ENCODE data around the gene CHPF.

CHPF gene

DNA sequence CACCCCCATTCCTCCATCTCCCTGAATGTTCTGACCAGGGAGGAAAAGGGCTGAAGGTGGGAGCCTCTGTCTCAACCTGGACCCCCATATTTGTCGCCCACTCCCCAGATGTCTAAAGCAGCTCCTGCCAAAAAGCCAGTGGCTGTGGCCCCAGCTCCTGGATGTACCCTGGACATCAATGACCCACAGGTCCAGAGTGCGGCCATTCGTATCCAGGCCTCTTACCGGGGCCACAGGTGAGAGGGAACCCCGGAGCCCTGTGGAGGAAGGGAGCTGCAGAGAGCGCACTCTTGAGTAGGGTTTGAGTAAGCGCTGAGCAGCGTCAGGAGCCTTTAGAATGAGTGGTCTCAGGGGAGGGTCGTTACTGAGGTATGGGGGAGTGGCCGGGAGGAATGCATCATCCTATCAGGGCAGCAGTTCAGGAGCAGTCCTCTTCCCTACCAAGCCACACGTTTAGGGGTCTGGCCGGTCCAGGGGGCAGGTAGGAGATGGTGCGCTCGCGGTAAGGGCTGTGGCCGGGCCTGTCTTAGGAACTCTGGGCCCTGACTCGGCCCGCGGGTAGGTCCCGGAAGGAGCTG, 47.3 kb downstream of the CHPF start:
- H3K27me3 ChIP-seq (ENCODE audit: insufficient read depth, insufficient read length), result peaks cover 55% of the 10 kb centered on the region

DNA sequence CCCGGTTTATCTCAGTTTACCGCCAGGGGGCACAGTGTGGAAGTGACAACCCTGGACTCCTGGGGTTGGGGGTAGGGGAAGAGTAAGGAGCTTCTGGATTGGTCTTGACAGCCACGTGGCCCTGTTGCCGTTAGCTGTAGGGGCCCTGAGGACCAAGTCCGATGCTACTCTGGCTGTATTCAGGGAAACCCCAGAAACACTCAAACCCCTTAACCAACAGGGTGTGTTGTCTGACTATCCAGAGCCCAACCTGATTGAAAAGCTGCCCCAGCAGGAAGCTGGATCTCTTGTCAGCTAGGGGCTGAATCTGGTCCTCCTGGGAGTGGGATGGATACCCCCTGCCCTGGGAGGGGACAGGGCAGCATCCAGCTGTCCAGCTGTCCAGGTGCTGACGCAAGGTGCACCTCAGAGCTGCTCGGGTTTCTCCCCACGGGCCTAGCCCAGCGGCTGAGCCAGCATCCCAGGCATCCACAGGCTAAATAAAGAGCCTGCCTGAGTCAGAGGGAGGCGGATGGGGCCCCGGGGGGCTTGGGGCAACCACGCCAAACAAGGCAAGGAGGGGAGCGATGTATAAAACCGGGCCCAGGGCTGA, 48.0 kb downstream of the CHPF start:
- H3K9me3 ChIP-seq (ENCODE audit: insufficient read depth, low read length), result no peaks in the 10 kb centered on the region
- peak; percentile 66 for DNase-seq (ENCODE audit: low read depth, low spot score)
- peaks cover 7% of the 10 kb centered on the region for H3K36me3 ChIP-seq (ENCODE audit: insufficient read depth, insufficient read length, low read length)
- peak overlapping the region; percentile 24 for H3K9ac ChIP-seq (ENCODE audit: insufficient read length, low read depth)
- peaks cover 21% of the 10 kb centered on the region for H3K4me1 ChIP-seq (ENCODE audit: insufficient read depth, insufficient read length)
- H3K27me3 ChIP-seq (ENCODE audit: insufficient read depth, insufficient read length), result peaks cover 59% of the 10 kb centered on the region
- TF ChIP-seq YY1 (IDR thresholded peaks at IDR 0.05; ENCODE audit: insufficient read depth, insufficient read length) (no peak), SUZ12 (IDR thresholded peaks at IDR 0.05; ENCODE audit: extremely low read depth, insufficient read depth, insufficient read length) (no peak), ZNF274 (IDR thresholded peaks at IDR 0.05; ENCODE audit: low read depth, low read length) (no peak)
- H3K4me3 ChIP-seq (ENCODE audit: insufficient read length, low read depth), result no peak overlapping the region

More for the DNA sequence above, 47.3 kb downstream of the CHPF start:
- no peak for DNase-seq (ENCODE audit: low read depth, low spot score)
- peaks cover 3% of the 10 kb centered on the region for H3K36me3 ChIP-seq (ENCODE audit: insufficient read depth, insufficient read length, low read length)
- H3K9me3 ChIP-seq (ENCODE audit: insufficient read depth, low read length), result no peaks in the 10 kb centered on the region
- peak overlapping the region; percentile 83 for H3K9ac ChIP-seq (ENCODE audit: insufficient read length, low read depth)
- peaks cover 21% of the 10 kb centered on the region for H3K4me1 ChIP-seq (ENCODE audit: insufficient read depth, insufficient read length)
- peak; percentile 81 for TF ChIP-seq SUZ12 (IDR thresholded peaks at IDR 0.05; ENCODE audit: extremely low read depth, insufficient read depth, insufficient read length)
- TF ChIP-seq ZNF274 (IDR thresholded peaks at IDR 0.05; ENCODE audit: low read depth, low read length), result no peak
- TF ChIP-seq YY1 (IDR thresholded peaks at IDR 0.05; ENCODE audit: insufficient read depth, insufficient read length), result no peak
- H3K4me3 ChIP-seq (ENCODE audit: insufficient read length, low read depth), result peak overlapping the region; percentile 70

DNA sequence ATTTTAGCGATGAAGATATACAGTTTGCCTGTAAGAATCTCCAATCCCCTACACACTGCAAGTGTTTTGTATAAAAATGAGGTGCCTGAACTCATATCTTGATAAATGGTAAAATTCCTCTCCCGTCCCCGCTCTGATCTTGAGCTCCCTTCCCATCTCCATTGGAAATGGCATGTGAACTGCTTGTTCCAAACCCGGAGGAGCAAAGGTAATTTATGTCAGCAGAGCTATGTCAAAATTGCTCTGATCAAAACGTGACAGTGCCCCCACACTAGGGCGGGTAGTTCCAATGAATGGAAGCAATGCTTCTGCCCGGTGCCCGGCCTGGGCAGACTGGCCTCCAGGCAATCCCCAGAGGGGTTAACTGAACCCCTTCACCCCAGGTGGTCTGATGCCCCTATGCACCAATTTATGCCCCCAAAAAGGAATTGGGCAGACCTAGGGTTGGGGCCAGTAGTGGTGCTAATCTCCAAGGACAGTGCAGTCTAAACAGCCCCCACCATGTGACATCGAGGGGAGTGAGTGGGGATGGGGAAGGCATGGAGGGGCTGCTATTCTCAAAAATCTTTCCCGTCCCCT, 48.6 kb downstream of the CHPF start:
- Histone ChIP-seq H3K4me3 (ENCODE audit: insufficient read length, low read depth) (no peak overlapping the region), H3K4me1 (ENCODE audit: insufficient read depth, insufficient read length) (peaks cover 20% of the 10 kb centered on the region), H3K27me3 (ENCODE audit: insufficient read depth, insufficient read length) (peaks cover 59% of the 10 kb centered on the region), H3K9ac (ENCODE audit: insufficient read length, low read depth) (no peak overlapping the region), H3K9me3 (ENCODE audit: insufficient read depth, low read length) (no peaks in the 10 kb centered on the region), H3K36me3 (ENCODE audit: insufficient read depth, insufficient read length, low read length) (peaks cover 12% of the 10 kb centered on the region)
- no peak for DNase-seq (ENCODE audit: low read depth, low spot score)
- no peak for TF ChIP-seq ZNF274 (IDR thresholded peaks at IDR 0.05; ENCODE audit: low read depth, low read length)
- no peak for TF ChIP-seq SUZ12 (IDR thresholded peaks at IDR 0.05; ENCODE audit: extremely low read depth, insufficient read depth, insufficient read length)
- no peak for TF ChIP-seq YY1 (IDR thresholded peaks at IDR 0.05; ENCODE audit: insufficient read depth, insufficient read length)

DNA sequence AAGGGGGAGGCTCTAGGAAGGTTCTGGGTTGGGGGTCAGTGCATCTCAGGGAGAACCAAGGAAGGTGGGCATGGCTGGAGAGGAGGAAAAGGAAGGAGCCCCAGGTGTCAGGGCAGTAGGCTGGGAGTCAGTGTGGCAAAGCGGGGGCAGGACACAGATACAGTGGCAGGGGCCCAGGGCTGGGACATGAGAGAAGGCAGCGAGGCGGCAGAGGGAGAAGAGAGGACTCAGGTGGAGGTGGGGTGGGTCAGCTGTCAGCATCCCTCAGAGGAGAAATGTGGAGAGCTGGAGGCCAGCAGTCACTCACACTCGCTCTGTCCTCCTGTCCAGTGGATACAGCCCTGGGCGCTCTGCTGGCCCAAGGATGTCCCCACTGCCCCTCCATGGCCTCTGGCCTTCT, 50.5 kb downstream of the CHPF start:
- H3K4me3 ChIP-seq (ENCODE audit: insufficient read length, low read depth), result no peak overlapping the region
- TF ChIP-seq YY1 (IDR thresholded peaks at IDR 0.05; ENCODE audit: insufficient read depth, insufficient read length) (no peak), SUZ12 (IDR thresholded peaks at IDR 0.05; ENCODE audit: extremely low read depth, insufficient read depth, insufficient read length) (no peak), ZNF274 (IDR thresholded peaks at IDR 0.05; ENCODE audit: low read depth, low read length) (no peak)
- DNase-seq (ENCODE audit: low read depth, low spot score), result no peak

DNA sequence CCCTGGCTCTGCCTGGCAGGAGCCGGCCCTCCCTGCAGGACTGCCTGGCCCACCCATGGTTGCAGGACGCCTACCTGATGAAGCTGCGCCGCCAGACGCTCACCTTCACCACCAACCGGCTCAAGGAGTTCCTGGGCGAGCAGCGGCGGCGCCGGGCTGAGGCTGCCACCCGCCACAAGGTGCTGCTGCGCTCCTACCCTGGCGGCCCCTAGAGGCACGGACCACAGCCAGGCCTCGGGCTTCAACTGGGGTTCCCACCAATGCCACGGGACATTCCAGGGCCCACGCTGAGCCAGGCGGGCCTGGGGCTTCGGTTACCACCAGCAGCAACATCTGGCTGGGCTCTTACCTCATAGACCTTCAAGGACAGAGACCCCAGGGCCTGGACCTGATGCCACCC, 51.0 kb downstream of the CHPF start:
- Histone ChIP-seq H3K27me3 (ENCODE audit: insufficient read depth, insufficient read length) (peaks cover 57% of the 10 kb centered on the region), H3K36me3 (ENCODE audit: insufficient read depth, insufficient read length, low read length) (peaks cover 20% of the 10 kb centered on the region), H3K4me3 (ENCODE audit: insufficient read length, low read depth) (no peak overlapping the region), H3K9ac (ENCODE audit: insufficient read length, low read depth) (no peak overlapping the region), H3K4me1 (ENCODE audit: insufficient read depth, insufficient read length) (peaks cover 18% of the 10 kb centered on the region), H3K9me3 (ENCODE audit: insufficient read depth, low read length) (no peaks in the 10 kb centered on the region)
- no peak for TF ChIP-seq SUZ12 (IDR thresholded peaks at IDR 0.05; ENCODE audit: extremely low read depth, insufficient read depth, insufficient read length)
- no peak for TF ChIP-seq YY1 (IDR thresholded peaks at IDR 0.05; ENCODE audit: insufficient read depth, insufficient read length)
- no peak for TF ChIP-seq ZNF274 (IDR thresholded peaks at IDR 0.05; ENCODE audit: low read depth, low read length)
- DNase-seq (ENCODE audit: low read depth, low spot score), result no peak

More for the DNA sequence above, 50.5 kb downstream of the CHPF start:
- Histone ChIP-seq H3K9ac (ENCODE audit: insufficient read length, low read depth) (no peak overlapping the region), H3K9me3 (ENCODE audit: insufficient read depth, low read length) (no peaks in the 10 kb centered on the region), H3K36me3 (ENCODE audit: insufficient read depth, insufficient read length, low read length) (peaks cover 20% of the 10 kb centered on the region), H3K4me1 (ENCODE audit: insufficient read depth, insufficient read length) (peaks cover 20% of the 10 kb centered on the region), H3K27me3 (ENCODE audit: insufficient read depth, insufficient read length) (peaks cover 58% of the 10 kb centered on the region)

DNA sequence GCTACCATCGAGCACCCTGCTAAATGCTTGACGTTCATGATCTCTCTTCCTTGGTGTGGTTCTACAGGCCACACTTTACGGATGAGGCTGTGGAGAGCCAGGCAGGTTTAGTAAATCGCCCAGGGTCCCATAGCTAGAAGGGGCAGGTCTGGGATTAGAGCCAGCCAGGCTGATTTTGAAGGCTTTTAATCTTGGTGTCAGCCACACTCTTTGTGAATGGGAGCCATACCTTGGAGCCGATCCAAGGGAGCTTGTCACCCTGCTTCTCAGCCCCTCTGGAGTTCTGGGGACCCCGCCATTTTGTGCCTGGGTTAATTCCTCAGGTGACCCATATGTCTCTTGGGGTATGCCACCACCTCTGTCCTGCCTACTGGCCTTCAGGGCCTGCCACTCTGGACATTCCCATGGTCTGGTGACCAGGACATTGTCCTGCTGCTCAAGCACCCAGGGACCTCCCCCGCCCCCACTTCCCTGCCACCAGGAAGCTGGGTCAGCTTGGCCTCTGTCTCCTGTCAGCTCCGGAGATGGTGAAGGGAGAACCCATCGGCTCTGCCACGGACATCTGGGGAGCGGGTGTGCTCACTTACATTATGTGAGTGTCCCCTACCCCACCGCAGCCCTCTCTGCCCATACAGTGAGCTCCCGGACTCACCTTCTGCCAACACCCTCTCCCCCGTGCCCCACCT, 52.2 kb downstream of the CHPF start:
- H3K9ac ChIP-seq (ENCODE audit: insufficient read length, low read depth), result no peak overlapping the region
- peaks cover 17% of the 10 kb centered on the region for H3K4me1 ChIP-seq (ENCODE audit: insufficient read depth, insufficient read length)
- H3K27me3 ChIP-seq (ENCODE audit: insufficient read depth, insufficient read length), result peaks cover 57% of the 10 kb centered on the region
- TF ChIP-seq YY1 (IDR thresholded peaks at IDR 0.05; ENCODE audit: insufficient read depth, insufficient read length) (no peak), SUZ12 (IDR thresholded peaks at IDR 0.05; ENCODE audit: extremely low read depth, insufficient read depth, insufficient read length) (no peak), ZNF274 (IDR thresholded peaks at IDR 0.05; ENCODE audit: low read depth, low read length) (no peak)
- H3K4me3 ChIP-seq (ENCODE audit: insufficient read length, low read depth), result no peak overlapping the region
- H3K9me3 ChIP-seq (ENCODE audit: insufficient read depth, low read length), result no peaks in the 10 kb centered on the region
- no peak for DNase-seq (ENCODE audit: low read depth, low spot score)
- peaks cover 20% of the 10 kb centered on the region for H3K36me3 ChIP-seq (ENCODE audit: insufficient read depth, insufficient read length, low read length)
